ENCODE results near the gene LRP10.

The LRP10 gene

DNA sequence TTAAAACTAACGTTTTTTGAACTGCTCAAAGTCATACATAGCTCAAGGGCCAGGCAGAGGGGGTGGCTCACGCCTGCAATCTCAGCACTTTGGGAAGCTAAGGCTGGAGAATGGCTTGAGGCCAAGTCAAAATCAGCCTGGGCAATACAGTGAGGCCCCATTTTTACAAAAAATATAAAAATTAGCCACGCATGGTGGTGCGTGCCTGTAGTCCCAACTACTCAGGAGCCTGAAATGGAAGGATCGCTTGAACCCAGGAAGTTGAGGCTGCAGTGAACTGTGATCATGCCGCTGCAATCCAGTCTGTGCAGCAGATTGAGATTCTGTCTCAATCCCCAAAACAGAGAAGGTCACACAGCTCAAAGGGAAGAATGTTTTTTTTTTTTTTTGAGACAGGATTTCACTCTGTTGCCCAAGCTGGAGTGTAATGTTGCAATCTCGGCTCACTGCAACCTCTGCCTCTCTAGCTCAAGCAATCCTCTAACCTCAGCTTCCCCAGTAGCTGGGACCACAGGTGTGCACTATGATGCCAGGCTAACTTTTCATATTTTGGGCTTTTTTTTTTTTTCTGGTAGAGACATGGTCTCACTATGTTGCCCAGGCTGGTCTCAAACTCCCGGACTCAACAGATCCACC is 44.5 kb downstream of the LRP10 start:
- TF ChIP-seq, protein P1, sequence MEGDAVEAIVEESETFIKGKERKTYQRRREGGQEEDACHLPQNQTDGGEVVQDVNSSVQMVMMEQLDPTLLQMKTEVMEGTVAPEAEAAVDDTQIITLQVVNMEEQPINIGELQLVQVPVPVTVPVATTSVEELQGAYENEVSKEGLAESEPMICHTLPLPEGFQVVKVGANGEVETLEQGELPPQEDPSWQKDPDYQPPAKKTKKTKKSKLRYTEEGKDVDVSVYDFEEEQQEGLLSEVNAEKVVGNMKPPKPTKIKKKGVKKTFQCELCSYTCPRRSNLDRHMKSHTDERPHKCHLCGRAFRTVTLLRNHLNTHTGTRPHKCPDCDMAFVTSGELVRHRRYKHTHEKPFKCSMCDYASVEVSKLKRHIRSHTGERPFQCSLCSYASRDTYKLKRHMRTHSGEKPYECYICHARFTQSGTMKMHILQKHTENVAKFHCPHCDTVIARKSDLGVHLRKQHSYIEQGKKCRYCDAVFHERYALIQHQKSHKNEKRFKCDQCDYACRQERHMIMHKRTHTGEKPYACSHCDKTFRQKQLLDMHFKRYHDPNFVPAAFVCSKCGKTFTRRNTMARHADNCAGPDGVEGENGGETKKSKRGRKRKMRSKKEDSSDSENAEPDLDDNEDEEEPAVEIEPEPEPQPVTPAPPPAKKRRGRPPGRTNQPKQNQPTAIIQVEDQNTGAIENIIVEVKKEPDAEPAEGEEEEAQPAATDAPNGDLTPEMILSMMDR (IDR thresholded peaks at IDR 0.05; ENCODE audit: extremely low read depth, insufficient read depth, missing control alignments), result no peak
- no peak for DNase-seq (ENCODE audit: low spot score)
- in situ Hi-C loops (cut with MboI; ENCODE audit: low pct_unique_long_range_greater_than_20kb, low sequenced_read_pairs, unreplicated experiment), result no loop called here

DNA sequence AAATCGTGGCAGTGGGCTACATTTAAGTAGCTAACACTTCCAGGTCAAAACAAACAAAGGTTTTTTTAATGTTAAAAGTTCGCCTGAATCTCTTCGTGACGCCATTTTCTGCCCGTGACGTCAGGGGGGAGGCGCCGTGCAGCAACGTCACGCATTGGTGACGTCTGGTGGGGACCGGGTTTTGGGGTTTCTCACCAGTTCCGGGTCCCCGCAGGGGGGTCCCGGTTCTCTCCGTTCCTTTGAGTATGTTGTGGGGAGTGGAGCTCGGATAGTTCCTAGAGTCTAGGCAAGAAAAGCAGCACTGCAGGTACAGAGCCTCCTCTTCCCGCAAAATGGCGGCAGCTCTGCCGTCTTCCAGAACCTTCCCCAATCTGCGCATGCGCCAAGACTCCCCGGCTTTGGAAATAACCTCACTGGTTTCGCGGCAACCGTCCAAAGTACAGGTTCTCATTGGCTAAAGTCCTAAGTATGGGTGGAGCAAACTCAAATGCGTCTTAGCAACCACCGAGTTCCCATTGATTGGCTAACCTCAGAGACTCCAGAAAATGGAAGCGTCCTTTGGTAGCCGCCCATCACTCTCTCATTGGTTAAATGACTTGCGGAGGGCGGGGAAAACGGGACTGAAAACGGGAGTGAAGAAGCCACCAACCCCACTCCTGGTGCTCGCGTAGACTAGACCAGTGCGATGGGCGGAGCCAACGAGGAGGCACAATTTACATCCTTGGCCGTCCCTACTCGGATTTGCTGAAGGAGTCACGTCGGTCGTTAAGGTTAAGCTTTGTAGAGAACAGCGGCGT is 47.5 kb downstream of the LRP10 start, which contains the start of gene RBM23:
Gene RBM23 (minus strand): TSS at position 346 of the 797 bp plus-strand sequence.
- DNase-seq (ENCODE audit: low spot score), result peak; percentile 94
- in situ Hi-C loops (cut with MboI; ENCODE audit: low pct_unique_long_range_greater_than_20kb, low sequenced_read_pairs, unreplicated experiment), result no loop called here
- TF ChIP-seq, protein P1 (IDR thresholded peaks at IDR 0.05; ENCODE audit: extremely low read depth, insufficient read depth, missing control alignments), result no peak

DNA sequence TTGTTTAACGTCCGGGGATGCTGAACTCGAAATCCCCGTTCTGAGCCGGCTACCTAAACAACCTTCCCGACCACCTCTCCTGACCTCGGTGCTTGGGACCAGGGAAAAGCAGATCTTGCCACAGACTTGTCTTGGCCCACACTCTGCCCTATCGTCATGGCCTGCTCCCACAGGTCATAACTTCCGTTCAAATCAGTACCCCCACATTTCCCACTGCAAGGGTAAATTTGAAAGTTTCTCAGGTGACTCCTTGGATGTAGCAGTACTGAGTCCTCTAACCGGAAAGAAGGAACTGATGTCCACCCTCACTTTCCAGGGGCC is 48.0 kb downstream of the LRP10 start:
- TF ChIP-seq, protein P1 (IDR thresholded peaks at IDR 0.05; ENCODE audit: extremely low read depth, insufficient read depth, missing control alignments), result no peak
- in situ Hi-C loops (cut with MboI; ENCODE audit: low pct_unique_long_range_greater_than_20kb, low sequenced_read_pairs, unreplicated experiment), result no loop called here
- no peak for DNase-seq (ENCODE audit: low spot score)

DNA sequence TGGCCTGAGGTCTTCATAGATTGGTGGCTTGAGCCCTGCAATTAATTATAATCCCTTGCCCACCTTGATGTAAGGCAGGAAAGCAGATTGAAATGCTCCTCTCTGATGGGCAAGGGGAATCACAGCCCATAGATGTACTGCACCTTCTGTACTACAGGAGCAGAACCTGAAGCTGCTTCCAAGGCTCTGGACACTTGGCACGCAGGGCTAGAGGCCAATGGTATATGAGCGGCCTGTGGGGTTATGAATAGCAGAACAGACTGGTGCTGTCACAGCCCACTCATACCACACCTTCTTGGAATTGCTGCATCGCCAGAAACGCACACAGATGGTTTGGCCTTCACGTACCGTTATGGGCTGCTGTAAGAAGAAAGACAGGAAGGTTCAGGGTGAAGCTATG is 49.2 kb downstream of the LRP10 start:
- DNase-seq (ENCODE audit: low spot score), result no peak
- TF ChIP-seq, protein P1 (IDR thresholded peaks at IDR 0.05; ENCODE audit: extremely low read depth, insufficient read depth, missing control alignments), result no peak
- in situ Hi-C loops (cut with MboI; ENCODE audit: low pct_unique_long_range_greater_than_20kb, low sequenced_read_pairs, unreplicated experiment), result no loop called here

DNA sequence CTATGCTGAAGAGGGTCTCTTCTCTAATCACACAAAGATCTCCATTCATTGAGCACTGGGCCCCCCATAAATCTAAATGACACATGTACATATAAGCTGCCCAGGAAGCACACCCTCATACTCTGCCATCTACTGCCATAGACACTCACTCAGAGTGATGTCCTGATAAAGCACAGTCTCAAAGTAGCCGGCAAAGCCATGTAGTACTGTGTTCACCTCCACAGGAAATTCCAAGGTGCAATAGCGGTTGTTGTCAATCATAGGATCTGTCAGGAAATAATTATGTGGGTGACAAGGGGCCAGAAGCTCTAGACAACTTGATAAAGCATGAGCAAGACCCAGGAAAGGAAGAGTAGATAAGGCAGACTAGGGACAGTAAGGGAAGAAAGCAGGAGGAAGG is 50.8 kb downstream of the LRP10 start:
- in situ Hi-C loops (cut with MboI; ENCODE audit: low pct_unique_long_range_greater_than_20kb, low sequenced_read_pairs, unreplicated experiment), result no loop called here
- TF ChIP-seq, protein P1 (IDR thresholded peaks at IDR 0.05; ENCODE audit: extremely low read depth, insufficient read depth, missing control alignments), result no peak
- no peak for DNase-seq (ENCODE audit: low spot score)

DNA sequence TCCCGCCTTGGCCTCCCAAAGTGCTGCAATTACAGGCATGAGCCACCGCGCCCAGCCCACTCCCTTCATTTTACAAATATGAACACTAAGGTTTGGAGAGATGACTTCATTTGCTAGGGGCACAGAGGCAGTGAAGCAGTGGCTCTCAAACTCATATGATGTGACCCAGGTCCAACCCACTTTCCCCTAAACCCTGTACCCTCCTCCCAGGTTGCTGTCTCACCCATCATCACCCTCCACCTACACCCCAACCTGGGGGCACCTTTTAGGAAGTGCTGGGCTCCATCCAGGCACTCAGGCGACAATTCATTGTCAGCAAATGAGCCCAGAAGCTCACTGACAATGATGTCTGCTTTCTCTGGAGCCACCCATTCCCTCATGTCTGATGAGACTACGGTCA is 52.2 kb downstream of the LRP10 start:
- TF ChIP-seq, protein P1 (IDR thresholded peaks at IDR 0.05; ENCODE audit: extremely low read depth, insufficient read depth, missing control alignments), result no peak
- DNase-seq (ENCODE audit: low spot score), result no peak
- in situ Hi-C loops (cut with MboI; ENCODE audit: low pct_unique_long_range_greater_than_20kb, low sequenced_read_pairs, unreplicated experiment), result no loop called here
